ENCODE data around the gene RASSF8.

DNA sequence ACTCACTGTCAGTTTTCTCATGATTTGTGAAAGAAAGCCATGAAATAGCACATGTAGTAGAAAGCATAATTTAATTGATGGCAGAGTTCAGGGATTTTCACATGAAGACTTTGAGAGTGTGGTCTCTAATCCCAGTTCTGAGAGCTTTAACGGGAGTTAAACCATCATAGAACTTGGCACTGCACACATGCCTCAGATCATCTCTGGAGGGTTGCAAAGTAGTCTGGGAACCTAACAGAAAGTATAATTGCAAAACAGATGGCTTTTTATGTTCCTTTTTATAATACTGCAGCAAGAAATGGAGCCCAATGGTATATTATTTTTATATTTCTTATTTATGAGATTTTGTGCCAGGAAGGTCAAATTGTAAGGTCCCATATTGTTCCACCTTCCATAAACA, 88.4 kb downstream of the RASSF8 start:
- TF ChIP-seq, protein P1, sequence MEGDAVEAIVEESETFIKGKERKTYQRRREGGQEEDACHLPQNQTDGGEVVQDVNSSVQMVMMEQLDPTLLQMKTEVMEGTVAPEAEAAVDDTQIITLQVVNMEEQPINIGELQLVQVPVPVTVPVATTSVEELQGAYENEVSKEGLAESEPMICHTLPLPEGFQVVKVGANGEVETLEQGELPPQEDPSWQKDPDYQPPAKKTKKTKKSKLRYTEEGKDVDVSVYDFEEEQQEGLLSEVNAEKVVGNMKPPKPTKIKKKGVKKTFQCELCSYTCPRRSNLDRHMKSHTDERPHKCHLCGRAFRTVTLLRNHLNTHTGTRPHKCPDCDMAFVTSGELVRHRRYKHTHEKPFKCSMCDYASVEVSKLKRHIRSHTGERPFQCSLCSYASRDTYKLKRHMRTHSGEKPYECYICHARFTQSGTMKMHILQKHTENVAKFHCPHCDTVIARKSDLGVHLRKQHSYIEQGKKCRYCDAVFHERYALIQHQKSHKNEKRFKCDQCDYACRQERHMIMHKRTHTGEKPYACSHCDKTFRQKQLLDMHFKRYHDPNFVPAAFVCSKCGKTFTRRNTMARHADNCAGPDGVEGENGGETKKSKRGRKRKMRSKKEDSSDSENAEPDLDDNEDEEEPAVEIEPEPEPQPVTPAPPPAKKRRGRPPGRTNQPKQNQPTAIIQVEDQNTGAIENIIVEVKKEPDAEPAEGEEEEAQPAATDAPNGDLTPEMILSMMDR (IDR thresholded peaks at IDR 0.05 in 2 of 3, conservative IDR thresholded peaks at IDR 0.05 in 1 of 3; ENCODE audit: insufficient read depth in 2 of 3, low read depth in 1 of 3, low read length in 3 of 3) = no peak
- TF ChIP-seq ZNF3 (CRISPR knock-in tag; IDR thresholded peaks at IDR 0.05) (no peak), EP300 (IDR thresholded peaks at IDR 0.05; ENCODE audit: low read length) (no peak)
- TF ChIP-seq, protein P2, sequence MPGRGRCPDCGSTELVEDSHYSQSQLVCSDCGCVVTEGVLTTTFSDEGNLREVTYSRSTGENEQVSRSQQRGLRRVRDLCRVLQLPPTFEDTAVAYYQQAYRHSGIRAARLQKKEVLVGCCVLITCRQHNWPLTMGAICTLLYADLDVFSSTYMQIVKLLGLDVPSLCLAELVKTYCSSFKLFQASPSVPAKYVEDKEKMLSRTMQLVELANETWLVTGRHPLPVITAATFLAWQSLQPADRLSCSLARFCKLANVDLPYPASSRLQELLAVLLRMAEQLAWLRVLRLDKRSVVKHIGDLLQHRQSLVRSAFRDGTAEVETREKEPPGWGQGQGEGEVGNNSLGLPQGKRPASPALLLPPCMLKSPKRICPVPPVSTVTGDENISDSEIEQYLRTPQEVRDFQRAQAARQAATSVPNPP (IDR thresholded peaks at IDR 0.05; ENCODE audit: borderline replicate concordance, insufficient read depth, insufficient read length) = no peak
